ENCODE measurements around the gene TRNP1.

GRCh38 chr1:27006683-27007082 is 13.2 kb downstream of the TRNP1 start:
- TF ChIP-seq SUZ12 (IDR thresholded peaks at IDR 0.05; ENCODE audit: extremely low read depth, insufficient read depth, insufficient read length) (no peak), ZNF274 (IDR thresholded peaks at IDR 0.05; ENCODE audit: low read depth, low read length) (no peak)
